K562 (cell line): Measurements from ENCODE around the gene TSPYL2. TPM values are rescaled to one million over a fixed set of nuclear protein-coding genes. Genes with fewer than 3 reads are reported as not detected.

Source experiments
- ATAC-seq: fragments of 200-7000 bp; cut with Tn5 transposase; 3 replicates; pipeline ENCODE4 v1.9.1; 2020; ENCODE audit warnings: moderate library complexity
- BruUV-seq: library from RNA; stranded (reverse); fragments of 400-500 nt; replicated peaks from 2 replicates; lab custom pipeline; 2021; lab: Mats Ljungman, UMichigan
- CTCF ChIA-PET: fragments of 300-600 bp; formaldehyde crosslinking; extraction: SDS; loops from one replicate; lab custom pipeline; 2021; ENCODE audit warnings: low intra/inter-chr PET ratio; lab: Yijun Ruan, JAX
- POLR2A ChIA-PET: fragments of 300-600, 350-650 bp; sonication (Branson Sonifier 250); formaldehyde crosslinking; extraction: SDS; loops from one replicate; lab custom pipeline; 2021; ENCODE audit warnings: antibody characterized with exemption, inconsistent platforms; lab: Yijun Ruan, JAX
- DNase-seq, 4 experiments: peaks; one replicate each; pipeline versions ENCODE4 v3.0.0 to v3.0.0-alpha.2; 2011 to 2018; ENCODE audit warnings: low spot score in 3 of 4, mixed read lengths in 3 of 4; ENCODE audit errors: extremely low read depth in 1 of 4
- FAIRE-seq: peaks from 2 replicates; lab custom pipeline; 2011; peaks lifted over from hg19 to GRCh38; lab: Jason Lieb, UNC
- H2AFZ ChIP-seq: 2 replicates; pipeline ENCODE4 v1.6.0; 2011; ENCODE audit warnings: low read depth, low read length, control low read depth, inconsistent platforms
- H3K27ac ChIP-seq: fragments of 200-600 bp; 3 replicates; pipeline ENCODE4 v1.8.0; 2011; ENCODE audit warnings: low read depth, mild to moderate bottlenecking, control low read depth, inconsistent platforms, low read length, moderate library complexity, mixed read lengths; ENCODE audit errors: extremely low read depth
- H3K27me3 ChIP-seq, 2 experiments: fragments of 300-600 bp in 1 of 2; 2 replicates in 1 of 2; 3 replicates in 1 of 2; pipeline versions ENCODE4 v1.6.0 to v1.8.0; 2011; ENCODE audit warnings: inconsistent platforms in 2 of 2, low read length in 2 of 2, mild to moderate bottlenecking in 1 of 2, mixed read lengths in 1 of 2, moderate library complexity in 1 of 2; ENCODE audit not compliant: control insufficient read depth in 2 of 2, insufficient read depth in 2 of 2
- H3K36me3 ChIP-seq: fragments of 300-600 bp; 3 replicates; pipeline ENCODE4 v1.8.0; 2011; ENCODE audit warnings: mild to moderate bottlenecking, low read length, inconsistent platforms; ENCODE audit not compliant: control insufficient read depth, insufficient read depth
- H3K4me1 ChIP-seq, 2 experiments: fragments of 200-600 bp in 1 of 2; replicated peaks in 1 of 2; 2 replicates in 1 of 2; 3 replicates in 1 of 2; pipeline versions ENCODE4 v1.5.1 to v1.8.0; 2011; ENCODE audit warnings: inconsistent platforms in 2 of 2, low read length in 2 of 2, mild to moderate bottlenecking in 1 of 2, mixed read lengths in 1 of 2, moderate library complexity in 1 of 2; ENCODE audit not compliant: control insufficient read depth in 2 of 2, insufficient read depth in 2 of 2
- H3K4me2 ChIP-seq: 2 replicates; pipeline ENCODE4 v1.6.1; 2011; ENCODE audit warnings: low read length, control low read depth, inconsistent platforms, mixed read lengths; ENCODE audit not compliant: insufficient read depth
- H3K4me3 ChIP-seq: fragments of 200-600 bp; sonication (generic), shearing (Covaris generic); 2 replicates; pipeline ENCODE4 v1.5.1; 2016; ENCODE audit warnings: control low read depth, inconsistent platforms
- H3K79me2 ChIP-seq: fragments of 200-600 bp; 3 replicates; pipeline ENCODE4 v1.8.0; 2011; ENCODE audit warnings: low read length, inconsistent platforms; ENCODE audit not compliant: control insufficient read depth, insufficient read depth
- H3K9ac ChIP-seq, 2 experiments: 2 replicates each; pipeline versions ENCODE4 v1.6.0 to v1.6.1; 2011; ENCODE audit warnings: low read depth in 2 of 2, low read length in 2 of 2, control low read depth in 1 of 2, inconsistent platforms in 1 of 2, mild to moderate bottlenecking in 1 of 2, mixed read lengths in 1 of 2; ENCODE audit not compliant: insufficient read depth in 1 of 2
- H3K9me1 ChIP-seq: one replicate; pipeline ENCODE4 v1.6.0; 2011; ENCODE audit warnings: inconsistent platforms, mild to moderate bottlenecking, low read length, moderate library complexity; ENCODE audit not compliant: control insufficient read depth, insufficient read depth
- H3K9me3 ChIP-seq: replicated peaks from 2 replicates; pipeline ENCODE4 v1.5.1; 2011; ENCODE audit warnings: low read depth, low read length, inconsistent platforms; ENCODE audit not compliant: control insufficient read depth, insufficient read depth
- H4K20me1 ChIP-seq: replicated peaks from 2 replicates; pipeline ENCODE4 v1.6.1; 2011; ENCODE audit warnings: low read length, inconsistent platforms, mixed read lengths; ENCODE audit not compliant: control insufficient read depth, insufficient read depth
- CXXC5 ChIP-seq: fragments of 250-450 bp; sonication (Bioruptor Pico); IDR thresholded peaks from 2 replicates; pipeline ENCODE4 v1.8.0; 2022; ENCODE audit warnings: inconsistent platforms, mild to moderate bottlenecking, moderate library complexity
- ELF4 ChIP-seq: fragments of 450-650 bp; formaldehyde crosslinking; IDR thresholded peaks from 2 replicates; pipeline ENCODE4 v1.4.0; 2022; ENCODE audit warnings: missing genetic modification characterization
- ETV1 ChIP-seq: fragments of 450-650 bp; conservative IDR thresholded peaks from 2 replicates; pipeline ENCODE4 v1.6.1; 2016; ENCODE audit warnings: missing genetic modification characterization, control low read depth, low read depth, missing compliant biosample characterization
- GABPA ChIP-seq: fragments of 200-800 bp; sonication (Bioruptor generic); conservative IDR thresholded peaks from 2 replicates; pipeline ENCODE4 v1.6.1; 2016; ENCODE audit warnings: low read depth, missing genetic modification characterization, missing compliant biosample characterization
- HSF4 ChIP-seq: fragments of 250-450 bp; sonication (Bioruptor Pico); IDR thresholded peaks from 2 replicates; pipeline ENCODE4 v2.1.2; 2022; ENCODE audit warnings: mild to moderate bottlenecking, moderate library complexity, borderline replicate concordance
- POU5F1 ChIP-seq: fragments of 150-350 bp; IDR thresholded peaks from 2 replicates; pipeline ENCODE4 v1.6.1; 2014; ENCODE audit warnings: borderline replicate concordance, low read length, low read depth, mild to moderate bottlenecking; ENCODE audit not compliant: partially characterized antibody
- SAP30 ChIP-seq: fragments of 200-600 bp; sonication (generic); IDR thresholded peaks from 2 replicates; pipeline ENCODE4 v1.6.1; 2012; ENCODE audit warnings: borderline replicate concordance, low read depth, mild to moderate bottlenecking, moderate library complexity, low read length, control low read depth, inconsistent platforms; ENCODE audit not compliant: insufficient read depth, poor library complexity, severe bottlenecking
- SPI1 ChIP-seq: IDR thresholded peaks from 2 replicates; pipeline ENCODE4 v1.6.1; 2011; ENCODE audit warnings: low read depth, low read length, control low read depth, borderline replicate concordance
- WGBS: fragments of 100-300 bp; shearing (Covaris generic); methylation state at CpG from one replicate; pipeline ENCODE4 v1.1.6; 2016; ENCODE audit warnings: low coverage, mixed read lengths; ENCODE audit not compliant: insufficient coverage; ENCODE audit errors: missing lambda C conversion rate; 5-methylcytosine and 5-hydroxymethylcytosine counted together
- in situ Hi-C: fragments of 300-500 bp; cut with MboI; formaldehyde crosslinking; loops from 4 replicates; pipeline ENCODE4 v1.15.0; 2018; ENCODE audit warnings: inconsistent platforms, mixed read lengths
- intact Hi-C: fragments of 100-400 bp; cut with micrococcal nuclease; formaldehyde crosslinking; loops from 2 replicates; pipeline ENCODE4 v1.14.2; 2022
- polyA plus RNA-seq, 8 experiments: library from polyadenylated mRNA; depleted of rRNA in 4 of 8; stranded (reverse) in 5 of 8; unstranded in 3 of 8; fragments of >200 nt; fragmentation: Nextera tagmentation in 2 of 8; fragmentation: Illumina TruSeq in 1 of 8; extraction: Ambion mirVana in 2 of 8; extraction: Trizol in 1 of 8; gene quantifications; 2 replicates each; pipeline versions ENCODE4 v1.2.1 to v1.2.3, GENCODE V29; 2011 to 2014; ENCODE audit warnings: inconsistent platforms in 1 of 8, missing spikeins in 1 of 8
- total RNA-seq, 7 experiments: library from RNA; depleted of rRNA in 6 of 7; stranded (reverse); fragments of >200 nt in 6 of 7; fragmentation: Illumina TruSeq in 2 of 7; extraction: Trizol in 2 of 7; gene quantifications; 2 replicates each; pipeline versions ENCODE4 v1.2.1 to v1.2.3, GENCODE V29; 2011 to 2021; ENCODE audit warnings: low replicate concordance in 1 of 7
- TF ChIP-seq, protein P1 (sequence below), 3 experiments: IDR thresholded peaks in 2 of 3; conservative IDR thresholded peaks in 1 of 3; 2 replicates each; pipeline ENCODE4 v1.5.1; 2011 to 2012; ENCODE audit warnings: low read length in 3 of 3, mild to moderate bottlenecking in 3 of 3, control low read depth in 2 of 3, improper control_type of control experiment in 1 of 3, inconsistent platforms in 1 of 3, low read depth in 1 of 3, mixed read lengths in 1 of 3, moderate library complexity in 1 of 3; ENCODE audit not compliant: insufficient read depth in 2 of 3
- TF ChIP-seq, protein P2 (sequence below), 2 experiments: fragments of 450-650 bp in 1 of 2; sonication (generic) in 1 of 2; formaldehyde crosslinking in 1 of 2; IDR thresholded peaks; 2 replicates each; pipeline versions ENCODE4 v1.7.1 to v1.9.0; 2016 to 2022; ENCODE audit warnings: inconsistent platforms in 1 of 2, mild to moderate bottlenecking in 1 of 2, missing genetic modification reagents in 1 of 2

Gene TSPYL2
- total and polyA plus RNA-seq, 9 of the 15 experiments (the other 6 are each of a cell fraction or from before 2014, with no cell fraction given), result 0.41 to 20.0 (median 10.8) TPM

DNA sequence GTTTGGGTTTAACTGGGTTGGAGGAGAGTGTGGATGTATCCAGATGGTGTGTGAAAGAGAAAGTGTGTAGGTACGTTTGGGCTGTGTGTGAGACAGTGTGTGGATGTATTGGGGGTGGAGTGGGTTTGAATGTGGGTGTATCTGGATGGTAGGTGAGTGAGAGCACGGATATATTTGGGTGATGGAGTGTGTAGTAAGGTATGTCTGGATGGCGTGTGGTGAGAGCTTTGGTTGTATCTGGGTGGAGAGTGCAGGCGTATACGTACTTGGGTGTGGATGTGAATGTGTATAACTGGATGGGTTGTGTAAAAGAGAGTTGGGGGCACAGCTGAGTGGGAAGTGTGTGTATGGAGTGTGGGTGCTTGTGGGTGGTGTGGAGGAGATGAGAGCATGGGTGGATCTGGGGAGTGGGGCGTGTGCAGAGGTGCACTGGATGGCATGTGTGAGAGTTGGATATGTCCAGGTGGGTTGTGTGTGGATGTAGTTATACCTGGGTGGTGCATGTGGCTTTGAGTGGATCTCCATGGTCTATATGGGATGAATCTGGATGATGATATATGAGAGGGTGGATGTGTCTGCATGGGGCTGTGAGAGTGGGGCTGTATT, 26.8 kb upstream of the TSPYL2 start:
- ATAC-seq, result no peak
- no TSS peak for BruUV-seq
- Histone ChIP-seq H3K4me1 (no peaks in the 10 kb centered on the region), H3K4me2 (no peak overlapping the region), H3K9me3 (no peaks in the 10 kb centered on the region), H3K27ac (no peak overlapping the region), H3K9me1 (no peaks in the 10 kb centered on the region), H3K4me3 (no peak overlapping the region), H3K9ac (no peak overlapping the region), H3K79me2 (no peaks in the 10 kb centered on the region), H4K20me1 (no peaks in the 10 kb centered on the region), H2AFZ (no peak overlapping the region), H3K36me3 (no peaks in the 10 kb centered on the region), H3K27me3 (no peaks in the 10 kb centered on the region; a peak in 1 of 5 replicates)
- ChIA-PET POLR2A (no interaction called here), CTCF (no interaction called here)
- in situ Hi-C loops (no loop called here), intact Hi-C loops (no loop called here)
- WGBS, result 0% methylated on average over 3 of the region's 6 CpGs
- FAIRE-seq, result no peak
- no peak for DNase-seq
- no peak for TF ChIP-seq HSF4 (CRISPR knock-in tag)
- no peak for TF ChIP-seq SAP30
- no peak for TF ChIP-seq GABPA
- TF ChIP-seq, protein P1, sequence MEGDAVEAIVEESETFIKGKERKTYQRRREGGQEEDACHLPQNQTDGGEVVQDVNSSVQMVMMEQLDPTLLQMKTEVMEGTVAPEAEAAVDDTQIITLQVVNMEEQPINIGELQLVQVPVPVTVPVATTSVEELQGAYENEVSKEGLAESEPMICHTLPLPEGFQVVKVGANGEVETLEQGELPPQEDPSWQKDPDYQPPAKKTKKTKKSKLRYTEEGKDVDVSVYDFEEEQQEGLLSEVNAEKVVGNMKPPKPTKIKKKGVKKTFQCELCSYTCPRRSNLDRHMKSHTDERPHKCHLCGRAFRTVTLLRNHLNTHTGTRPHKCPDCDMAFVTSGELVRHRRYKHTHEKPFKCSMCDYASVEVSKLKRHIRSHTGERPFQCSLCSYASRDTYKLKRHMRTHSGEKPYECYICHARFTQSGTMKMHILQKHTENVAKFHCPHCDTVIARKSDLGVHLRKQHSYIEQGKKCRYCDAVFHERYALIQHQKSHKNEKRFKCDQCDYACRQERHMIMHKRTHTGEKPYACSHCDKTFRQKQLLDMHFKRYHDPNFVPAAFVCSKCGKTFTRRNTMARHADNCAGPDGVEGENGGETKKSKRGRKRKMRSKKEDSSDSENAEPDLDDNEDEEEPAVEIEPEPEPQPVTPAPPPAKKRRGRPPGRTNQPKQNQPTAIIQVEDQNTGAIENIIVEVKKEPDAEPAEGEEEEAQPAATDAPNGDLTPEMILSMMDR (IDR thresholded peaks at IDR 0.05 in 2 of 3, conservative IDR thresholded peaks at IDR 0.05 in 1 of 3; ENCODE audit: insufficient read depth in 2 of 3, low read depth in 1 of 3, low read length in 3 of 3), result no peak
- TF ChIP-seq ETV1 (tag), result no peak
- TF ChIP-seq CXXC5 (CRISPR knock-in tag), result no peak
- no peak for TF ChIP-seq ELF4
- TF ChIP-seq, protein P2, sequence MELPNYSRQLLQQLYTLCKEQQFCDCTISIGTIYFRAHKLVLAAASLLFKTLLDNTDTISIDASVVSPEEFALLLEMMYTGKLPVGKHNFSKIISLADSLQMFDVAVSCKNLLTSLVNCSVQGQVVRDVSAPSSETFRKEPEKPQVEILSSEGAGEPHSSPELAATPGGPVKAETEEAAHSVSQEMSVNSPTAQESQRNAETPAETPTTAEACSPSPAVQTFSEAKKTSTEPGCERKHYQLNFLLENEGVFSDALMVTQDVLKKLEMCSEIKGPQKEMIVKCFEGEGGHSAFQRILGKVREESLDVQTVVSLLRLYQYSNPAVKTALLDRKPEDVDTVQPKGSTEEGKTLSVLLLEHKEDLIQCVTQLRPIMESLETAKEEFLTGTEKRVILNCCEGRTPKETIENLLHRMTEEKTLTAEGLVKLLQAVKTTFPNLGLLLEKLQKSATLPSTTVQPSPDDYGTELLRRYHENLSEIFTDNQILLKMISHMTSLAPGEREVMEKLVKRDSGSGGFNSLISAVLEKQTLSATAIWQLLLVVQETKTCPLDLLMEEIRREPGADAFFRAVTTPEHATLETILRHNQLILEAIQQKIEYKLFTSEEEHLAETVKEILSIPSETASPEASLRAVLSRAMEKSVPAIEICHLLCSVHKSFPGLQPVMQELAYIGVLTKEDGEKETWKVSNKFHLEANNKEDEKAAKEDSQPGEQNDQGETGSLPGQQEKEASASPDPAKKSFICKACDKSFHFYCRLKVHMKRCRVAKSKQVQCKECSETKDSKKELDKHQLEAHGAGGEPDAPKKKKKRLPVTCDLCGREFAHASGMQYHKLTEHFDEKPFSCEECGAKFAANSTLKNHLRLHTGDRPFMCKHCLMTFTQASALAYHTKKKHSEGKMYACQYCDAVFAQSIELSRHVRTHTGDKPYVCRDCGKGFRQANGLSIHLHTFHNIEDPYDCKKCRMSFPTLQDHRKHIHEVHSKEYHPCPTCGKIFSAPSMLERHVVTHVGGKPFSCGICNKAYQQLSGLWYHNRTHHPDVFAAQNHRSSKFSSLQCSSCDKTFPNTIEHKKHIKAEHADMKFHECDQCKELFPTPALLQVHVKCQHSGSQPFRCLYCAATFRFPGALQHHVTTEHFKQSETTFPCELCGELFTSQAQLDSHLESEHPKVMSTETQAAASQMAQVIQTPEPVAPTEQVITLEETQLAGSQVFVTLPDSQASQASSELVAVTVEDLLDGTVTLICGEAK (IDR thresholded peaks at IDR 0.05), result no peak
- TF ChIP-seq, protein P2 (CRISPR knock-in tag; IDR thresholded peaks at IDR 0.05), result no peak
- TF ChIP-seq POU5F1, result no peak
- no peak for TF ChIP-seq SPI1
